HepG2 (cell line): ENCODE data around the gene PRRT1. TPM values are rescaled to one million over a fixed set of nuclear protein-coding genes. Genes with fewer than 3 reads are reported as not detected.

Experiments
- AKAP8 ChIP-seq: sonication (generic); formaldehyde crosslinking; IDR thresholded peaks from 2 replicates; pipeline ENCODE4 v1.5.1; 2020; ENCODE audit warnings: mild to moderate bottlenecking, missing genetic modification reagents
- ARID5B ChIP-seq: IDR thresholded peaks from 2 replicates; pipeline ENCODE4 v1.4.0; 2020; ENCODE audit warnings: mild to moderate bottlenecking, missing genetic modification reagents
- CAMTA2 ChIP-seq: sonication (generic); formaldehyde crosslinking; IDR thresholded peaks from 2 replicates; pipeline ENCODE4 v1.4.0; 2020; ENCODE audit warnings: mild to moderate bottlenecking, missing genetic modification reagents, borderline replicate concordance
- CCAR2 ChIP-seq: fragments of 200-400 bp; formaldehyde crosslinking; optimal IDR thresholded peaks from 2 replicates; pipeline ENCODE3; 2018; ENCODE audit warnings: low read depth, mild to moderate bottlenecking, low read length, moderate library complexity
- FOSL2 ChIP-seq: sonication (generic); formaldehyde crosslinking; IDR thresholded peaks from 2 replicates; pipeline ENCODE4 v1.4.0; 2020; ENCODE audit warnings: missing genetic modification reagents
- FOXA3 ChIP-seq: IDR thresholded peaks from 2 replicates; pipeline ENCODE4 v1.6.1; 2016; ENCODE audit warnings: missing genetic modification reagents, missing compliant biosample characterization
- GABPB1 ChIP-seq: IDR thresholded peaks from 2 replicates; pipeline ENCODE4 v1.6.1; 2016; ENCODE audit warnings: mild to moderate bottlenecking, missing genetic modification reagents, moderate library complexity, missing compliant biosample characterization
- GATAD2A ChIP-seq: IDR thresholded peaks from 2 replicates; pipeline ENCODE4 v1.6.1; 2016
- NONO ChIP-seq, 2 experiments: fragments of 450-650 bp in 1 of 2; sonication (generic) in 1 of 2; formaldehyde crosslinking in 1 of 2; IDR thresholded peaks in 1 of 2; conservative IDR thresholded peaks in 1 of 2; 2 replicates each; pipeline versions ENCODE4 v1.6.1 to v1.8.0; 2017 to 2022; ENCODE audit warnings: mild to moderate bottlenecking in 1 of 2, missing genetic modification reagents in 1 of 2, moderate library complexity in 1 of 2
- NR1H2 ChIP-seq: sonication (generic); formaldehyde crosslinking; IDR thresholded peaks from 2 replicates; pipeline ENCODE4 v1.8.1; 2022; ENCODE audit warnings: low read depth, missing genetic modification reagents, borderline replicate concordance
- NR2F6 ChIP-seq, 2 experiments: IDR thresholded peaks; 2 replicates each; pipeline ENCODE4 v1.6.1; 2016; ENCODE audit warnings: antibody characterized with exemption in 1 of 2, mild to moderate bottlenecking in 1 of 2
- PHF20 ChIP-seq: sonication (generic); formaldehyde crosslinking; IDR thresholded peaks from 2 replicates; pipeline ENCODE4 v1.5.0; 2020; ENCODE audit warnings: mild to moderate bottlenecking, missing genetic modification reagents
- RFX1 ChIP-seq: fragments of 450-650 bp; IDR thresholded peaks from 2 replicates; pipeline ENCODE4 v1.6.1; 2017
- SAFB2 ChIP-seq: sonication (generic); formaldehyde crosslinking; IDR thresholded peaks from 2 replicates; pipeline ENCODE4 v1.5.1; 2020; ENCODE audit warnings: missing genetic modification reagents, low read depth, mild to moderate bottlenecking, borderline replicate concordance
- SOX13 ChIP-seq, 3 experiments: fragments of 450-650 bp in 1 of 3; sonication (generic) in 1 of 3; formaldehyde crosslinking in 1 of 3; IDR thresholded peaks in 2 of 3; conservative IDR thresholded peaks in 1 of 3; 2 replicates each; pipeline versions ENCODE4 v1.5.0 to v1.6.1; 2016 to 2020; ENCODE audit warnings: antibody characterized with exemption in 1 of 3, mild to moderate bottlenecking in 1 of 3, missing compliant biosample characterization in 1 of 3, missing genetic modification reagents in 1 of 3, moderate library complexity in 1 of 3
- SOX6 ChIP-seq, 2 experiments: fragments of 450-650 bp in 1 of 2; sonication (generic) in 1 of 2; formaldehyde crosslinking in 1 of 2; IDR thresholded peaks; 2 replicates each; pipeline versions ENCODE4 v1.4.0 to v1.6.1; 2017 to 2020; ENCODE audit warnings: antibody characterized with exemption in 1 of 2, mild to moderate bottlenecking in 1 of 2, missing genetic modification reagents in 1 of 2
- ZBTB20 ChIP-seq: sonication (generic); formaldehyde crosslinking; IDR thresholded peaks from 2 replicates; pipeline ENCODE4 v1.8.1; 2023; ENCODE audit warnings: missing genetic modification reagents, low read depth, mild to moderate bottlenecking, borderline replicate concordance
- ZC3H13 ChIP-seq: sonication (generic); formaldehyde crosslinking; IDR thresholded peaks from 2 replicates; pipeline ENCODE4 v1.8.1; 2023; ENCODE audit warnings: mild to moderate bottlenecking, missing genetic modification reagents, moderate library complexity
- ZNF230 ChIP-seq: sonication (generic); formaldehyde crosslinking; IDR thresholded peaks from 2 replicates; pipeline ENCODE4 v1.4.0; 2020; ENCODE audit warnings: mild to moderate bottlenecking, missing genetic modification reagents
- ZNF24 ChIP-seq: fragments of 450-650 bp; IDR thresholded peaks from 2 replicates; pipeline ENCODE4 v1.6.1; 2017; ENCODE audit warnings: antibody characterized with exemption, mild to moderate bottlenecking
- ZNF292 ChIP-seq: sonication (generic); formaldehyde crosslinking; IDR thresholded peaks from 2 replicates; pipeline ENCODE4 v1.8.1; 2022; ENCODE audit warnings: mild to moderate bottlenecking, low read depth, missing genetic modification reagents, borderline replicate concordance
- ZNF7 ChIP-seq: IDR thresholded peaks from 2 replicates; pipeline ENCODE4 v1.6.1; 2016; ENCODE audit warnings: missing biosample characterization, missing genetic modification reagents
- ZNF749 ChIP-seq: sonication (generic); formaldehyde crosslinking; IDR thresholded peaks from 2 replicates; pipeline ENCODE4 v1.8.0; 2022; ENCODE audit warnings: mild to moderate bottlenecking, missing genetic modification reagents, moderate library complexity, borderline replicate concordance
- ZNF792 ChIP-seq: IDR thresholded peaks from 2 replicates; pipeline ENCODE4 v1.6.1; 2016
- ZNF839 ChIP-seq: sonication (generic); formaldehyde crosslinking; IDR thresholded peaks from 2 replicates; pipeline ENCODE4 v1.4.0; 2020; ENCODE audit warnings: missing genetic modification reagents, mild to moderate bottlenecking, borderline replicate concordance
- ZNF878 ChIP-seq: sonication (generic); formaldehyde crosslinking; IDR thresholded peaks from 2 replicates; pipeline ENCODE4 v1.8.1; 2023; ENCODE audit warnings: mild to moderate bottlenecking, missing genetic modification reagents, moderate library complexity
- polyA plus RNA-seq, 8 experiments: library from polyadenylated mRNA; depleted of rRNA in 3 of 8; stranded (reverse) in 7 of 8; unstranded in 1 of 8; fragments of >200 nt; fragmentation: Illumina TruSeq in 4 of 8; extraction: Trizol in 4 of 8; gene quantifications; 2 replicates each; pipeline versions ENCODE4 v1.2.1 to v1.2.3, GENCODE V29; 2011 to 2016; ENCODE audit warnings: low read depth in 4 of 8, missing spikeins in 1 of 8, mixed read lengths in 1 of 8; ENCODE audit not compliant: insufficient read depth in 1 of 8
- total RNA-seq, 5 experiments: library from RNA; depleted of rRNA; stranded (reverse); fragments of >200 nt; fragmentation: Illumina TruSeq; extraction: Trizol; gene quantifications; 2 replicates each; pipeline ENCODE4 v1.2.3, GENCODE V29; 2016; ENCODE audit warnings: low read depth in 1 of 5
- TF ChIP-seq, protein P1 (sequence below): sonication (generic); formaldehyde crosslinking; IDR thresholded peaks from 2 replicates; pipeline ENCODE4 v1.8.0; 2022; ENCODE audit warnings: missing genetic modification reagents, mild to moderate bottlenecking, inconsistent platforms, borderline replicate concordance

The PRRT1 gene
- total and polyA plus RNA-seq, 2 of the 13 experiments (the other 11 are each of a cell fraction or from before 2014, with no cell fraction given): 0.64 to 1.4 TPM

- no peak for TF ChIP-seq ZNF7 (CRISPR knock-in tag)
- no peak for TF ChIP-seq ZNF292
- TF ChIP-seq AKAP8 (CRISPR knock-in tag): no peak
- no peak for TF ChIP-seq ZNF749
- peak; percentile 65 for TF ChIP-seq FOXA3 (CRISPR knock-in tag)
- no peak for TF ChIP-seq GABPB1 (CRISPR knock-in tag)
- no peak for TF ChIP-seq SOX6 (IDR thresholded peaks at IDR 0.05)
- TF ChIP-seq SOX6 (CRISPR knock-in tag; IDR thresholded peaks at IDR 0.05): peak; percentile 73
- no peak for TF ChIP-seq CAMTA2 (CRISPR knock-in tag)
- TF ChIP-seq CCAR2: no peak
- no peak for TF ChIP-seq FOSL2 (CRISPR knock-in tag)
- TF ChIP-seq ZNF792 (CRISPR knock-in tag): no peak
- no peak for TF ChIP-seq SOX13 (IDR thresholded peaks at IDR 0.05)
- peak in 1 of 2 experiments; percentile 77; a peak in 2 of 4 replicates for TF ChIP-seq SOX13 (CRISPR knock-in tag; conservative IDR thresholded peaks at IDR 0.05 in 1 of 2, IDR thresholded peaks at IDR 0.05 in 1 of 2)
- TF ChIP-seq NR1H2: no peak
- TF ChIP-seq, protein P1, sequence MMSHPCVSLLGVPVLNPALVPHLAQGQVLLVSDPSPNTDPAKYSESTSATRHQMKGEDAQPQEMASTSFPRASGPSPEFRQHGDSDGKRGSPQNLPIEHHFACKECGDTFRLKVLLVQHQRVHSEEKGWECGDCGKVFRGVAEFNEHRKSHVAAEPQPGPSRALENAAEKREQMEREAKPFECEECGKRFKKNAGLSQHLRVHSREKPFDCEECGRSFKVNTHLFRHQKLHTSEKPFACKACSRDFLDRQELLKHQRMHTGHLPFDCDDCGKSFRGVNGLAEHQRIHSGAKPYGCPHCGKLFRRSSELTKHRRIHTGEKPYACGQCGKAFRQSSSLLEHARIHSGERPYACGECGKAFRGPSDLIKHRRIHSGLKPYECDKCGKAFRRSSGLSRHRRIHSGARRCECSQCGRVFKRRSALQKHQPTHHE (CRISPR knock-in tag): no peak
- TF ChIP-seq ZC3H13: no peak
- TF ChIP-seq ZNF878 (CRISPR knock-in tag): 0 out of 2 replicates have a peak, but pooled peaks have one; percentile 12
- TF ChIP-seq RFX1: no peak
- TF ChIP-seq GATAD2A (CRISPR knock-in tag): no peak
- no peak for TF ChIP-seq ZNF839 (CRISPR knock-in tag)
- TF ChIP-seq ZNF24: no peak
- peak; percentile 50; the same call in 1 of the 2 replicates for TF ChIP-seq ARID5B (CRISPR knock-in tag)
- no peak for TF ChIP-seq SAFB2 (CRISPR knock-in tag)
- peak; percentile 33; the same call in 1 of the 2 replicates for TF ChIP-seq NR2F6 (IDR thresholded peaks at IDR 0.05)
- TF ChIP-seq NR2F6 (CRISPR knock-in tag; IDR thresholded peaks at IDR 0.05): peak; percentile 38; the same call in 1 of the 2 replicates
- no peak for TF ChIP-seq ZBTB20 (CRISPR knock-in tag)
- no peak for TF ChIP-seq PHF20 (CRISPR knock-in tag)
- TF ChIP-seq NONO (IDR thresholded peaks at IDR 0.05): no peak
- no peak for TF ChIP-seq NONO (CRISPR knock-in tag; conservative IDR thresholded peaks at IDR 0.05)
- TF ChIP-seq ZNF230 (CRISPR knock-in tag): no peak
Measured at GRCh38 chr6:32174416-32174815, 22.7 kb upstream of the PRRT1 start (continued).
